Measurements from ENCODE around the gene IQSEC2.

Gene IQSEC2

DNA sequence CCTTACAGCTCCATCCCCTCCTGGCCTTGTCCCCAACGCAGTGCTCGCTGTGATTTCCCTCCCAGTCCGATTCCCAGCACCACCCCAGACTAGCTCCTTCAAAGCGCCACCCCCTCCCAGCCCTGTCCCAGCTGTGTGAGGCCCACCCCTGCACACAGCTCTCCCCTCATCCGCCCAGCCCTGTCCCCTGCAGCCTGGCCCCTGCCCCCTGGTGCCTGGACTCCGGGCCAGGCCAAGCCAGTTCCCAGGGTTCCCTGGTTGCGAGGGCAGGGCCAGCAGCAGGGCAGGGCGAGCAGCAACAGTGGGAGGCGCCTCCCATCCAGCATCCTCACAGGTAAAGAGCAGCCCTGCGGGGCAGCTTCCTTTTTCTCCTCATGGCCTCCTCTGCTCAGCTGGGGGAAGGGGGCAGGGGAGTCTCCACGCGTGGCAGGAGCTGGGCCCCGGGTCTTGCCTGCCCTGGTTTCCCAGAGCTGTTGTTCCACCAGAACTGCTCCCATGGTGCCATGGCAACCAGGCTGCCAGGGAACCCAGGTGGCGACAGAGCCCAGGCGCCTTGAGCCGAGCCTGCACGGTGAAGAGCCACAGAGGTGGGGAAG lies 24.8 kb downstream of the IQSEC2 start:
- TF ChIP-seq, protein P1, sequence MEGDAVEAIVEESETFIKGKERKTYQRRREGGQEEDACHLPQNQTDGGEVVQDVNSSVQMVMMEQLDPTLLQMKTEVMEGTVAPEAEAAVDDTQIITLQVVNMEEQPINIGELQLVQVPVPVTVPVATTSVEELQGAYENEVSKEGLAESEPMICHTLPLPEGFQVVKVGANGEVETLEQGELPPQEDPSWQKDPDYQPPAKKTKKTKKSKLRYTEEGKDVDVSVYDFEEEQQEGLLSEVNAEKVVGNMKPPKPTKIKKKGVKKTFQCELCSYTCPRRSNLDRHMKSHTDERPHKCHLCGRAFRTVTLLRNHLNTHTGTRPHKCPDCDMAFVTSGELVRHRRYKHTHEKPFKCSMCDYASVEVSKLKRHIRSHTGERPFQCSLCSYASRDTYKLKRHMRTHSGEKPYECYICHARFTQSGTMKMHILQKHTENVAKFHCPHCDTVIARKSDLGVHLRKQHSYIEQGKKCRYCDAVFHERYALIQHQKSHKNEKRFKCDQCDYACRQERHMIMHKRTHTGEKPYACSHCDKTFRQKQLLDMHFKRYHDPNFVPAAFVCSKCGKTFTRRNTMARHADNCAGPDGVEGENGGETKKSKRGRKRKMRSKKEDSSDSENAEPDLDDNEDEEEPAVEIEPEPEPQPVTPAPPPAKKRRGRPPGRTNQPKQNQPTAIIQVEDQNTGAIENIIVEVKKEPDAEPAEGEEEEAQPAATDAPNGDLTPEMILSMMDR (conservative IDR thresholded peaks at IDR 0.05; ENCODE audit: low read depth), result no peak
- no peak for DNase-seq (ENCODE audit: low spot score)
- no peak overlapping the region for H3K27ac ChIP-seq
- ChIA-PET CTCF (no interaction called here), POLR2A (ENCODE audit: low non-redundant PET) (no interaction called here)

DNA sequence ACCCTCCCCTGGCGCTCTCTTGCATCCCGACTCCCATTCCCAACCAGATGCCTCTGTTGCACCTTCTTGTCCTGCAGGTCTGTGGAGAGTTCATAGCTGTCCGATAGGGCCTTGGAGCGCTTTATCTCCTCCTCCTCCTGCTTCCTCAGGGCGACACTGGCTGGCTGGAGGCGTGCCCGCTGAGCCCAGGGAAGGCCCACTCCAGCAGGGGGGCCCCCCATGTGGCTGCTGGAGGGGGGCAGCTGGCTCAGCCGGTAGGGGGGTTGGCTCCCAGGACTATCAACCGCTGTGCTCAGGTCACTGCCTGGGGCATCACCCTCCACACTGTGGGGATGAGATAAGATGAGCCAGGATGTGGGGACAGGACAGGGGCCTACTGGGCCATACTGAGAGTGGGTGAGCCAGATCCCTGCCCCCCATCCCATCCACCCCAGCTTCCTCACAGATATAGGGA lies 25.6 kb downstream of the IQSEC2 start:
- TF ChIP-seq, protein P1 (conservative IDR thresholded peaks at IDR 0.05; ENCODE audit: low read depth), result no peak
- H3K27ac ChIP-seq, result no peak overlapping the region
- DNase-seq (ENCODE audit: low spot score), result no peak
- ChIA-PET POLR2A (ENCODE audit: low non-redundant PET) (no interaction called here), CTCF (no interaction called here)

DNA sequence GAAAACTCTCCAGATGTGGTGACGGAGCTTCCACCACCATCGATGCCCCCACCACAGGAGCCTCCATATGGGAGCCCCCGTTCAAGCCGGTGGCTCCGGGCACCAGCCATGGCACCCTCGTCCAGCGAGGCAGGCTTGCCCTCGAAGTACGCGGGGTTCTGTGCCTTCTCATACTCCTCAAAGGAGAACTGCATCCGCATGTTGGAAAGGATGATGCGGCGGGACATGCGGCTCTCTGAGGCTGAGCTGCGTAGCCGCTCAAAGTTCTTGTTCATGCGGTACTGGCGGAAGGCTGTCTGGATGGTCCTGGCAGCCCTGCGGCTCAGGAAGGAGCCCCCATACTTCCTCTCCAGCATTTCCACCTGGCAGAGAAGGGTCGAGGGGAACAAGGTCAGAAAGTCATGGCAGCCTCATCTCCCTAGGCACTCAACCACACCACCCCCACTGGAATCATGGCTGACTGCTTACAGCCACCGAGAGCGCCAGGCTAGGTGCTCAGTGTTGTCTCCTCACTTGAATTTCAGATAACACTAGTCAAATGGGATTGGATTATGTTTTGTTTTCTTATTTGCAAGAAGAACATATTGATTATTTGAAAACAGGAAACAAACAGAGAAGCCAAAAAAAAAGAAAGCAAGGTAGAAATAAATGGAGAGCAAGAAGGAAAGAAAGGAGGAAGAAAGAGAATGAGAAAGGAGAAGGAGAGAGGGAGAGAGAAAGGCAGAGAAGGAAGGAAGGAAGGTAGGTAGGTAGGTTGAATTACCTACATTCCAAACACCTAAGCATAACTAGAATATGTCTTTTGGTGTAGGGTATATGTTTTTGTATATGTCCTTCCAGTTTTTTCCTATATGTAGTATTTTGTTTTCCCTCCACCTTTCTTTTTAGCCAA lies 26.6 kb downstream of the IQSEC2 start:
- DNase-seq (ENCODE audit: low spot score), result no peak
- ChIA-PET POLR2A (ENCODE audit: low non-redundant PET) (no interaction called here), CTCF (interaction anchor here (0.6 to 0.7 kb wide), 2 partner anchors 124 to 1968 kb away, joined by 4 to 8 read pairs; no protein-coding TSS in a partner anchor)
- H3K27ac ChIP-seq, result no peak overlapping the region
- TF ChIP-seq, protein P1 (conservative IDR thresholded peaks at IDR 0.05; ENCODE audit: low read depth), result no peak

DNA sequence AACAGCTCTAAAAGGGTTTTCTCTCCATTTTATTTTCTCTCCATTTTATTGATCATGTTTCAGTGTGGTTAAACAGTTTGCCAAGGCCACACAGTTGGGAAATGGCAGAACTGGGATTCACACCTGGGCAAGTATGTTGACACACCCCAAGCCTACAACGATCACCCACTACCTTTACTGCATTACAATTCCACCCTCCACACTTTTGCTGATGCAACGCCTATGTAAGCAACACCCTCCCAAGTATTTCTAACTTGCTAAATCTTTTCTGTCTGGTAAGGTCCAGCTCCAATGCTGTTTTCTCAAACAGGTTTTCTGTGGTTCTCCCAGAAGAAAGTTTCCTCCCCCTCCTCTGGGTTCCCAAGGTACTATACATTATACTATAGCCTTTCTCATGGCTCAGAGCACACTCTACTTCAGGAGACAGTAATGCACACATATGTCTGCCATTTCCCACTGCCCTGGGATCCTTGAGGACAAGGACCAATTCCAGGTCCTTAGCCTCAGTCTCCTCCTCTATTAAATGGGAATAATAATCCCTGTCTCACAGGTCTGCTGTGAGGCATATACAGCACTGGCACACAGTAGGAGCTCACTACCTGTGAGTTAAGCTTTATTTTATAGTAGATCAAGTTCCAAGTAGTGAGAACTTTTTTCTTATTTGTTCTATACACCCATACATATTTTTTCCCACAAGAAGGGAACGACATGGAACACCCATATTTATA lies 27.9 kb downstream of the IQSEC2 start:
- no peak overlapping the region for H3K27ac ChIP-seq
- DNase-seq (ENCODE audit: low spot score), result no peak
- POLR2A ChIA-PET (ENCODE audit: low non-redundant PET), result no interaction called here
- TF ChIP-seq, protein P1 (conservative IDR thresholded peaks at IDR 0.05; ENCODE audit: low read depth), result no peak
- CTCF ChIA-PET, result no interaction called here

DNA sequence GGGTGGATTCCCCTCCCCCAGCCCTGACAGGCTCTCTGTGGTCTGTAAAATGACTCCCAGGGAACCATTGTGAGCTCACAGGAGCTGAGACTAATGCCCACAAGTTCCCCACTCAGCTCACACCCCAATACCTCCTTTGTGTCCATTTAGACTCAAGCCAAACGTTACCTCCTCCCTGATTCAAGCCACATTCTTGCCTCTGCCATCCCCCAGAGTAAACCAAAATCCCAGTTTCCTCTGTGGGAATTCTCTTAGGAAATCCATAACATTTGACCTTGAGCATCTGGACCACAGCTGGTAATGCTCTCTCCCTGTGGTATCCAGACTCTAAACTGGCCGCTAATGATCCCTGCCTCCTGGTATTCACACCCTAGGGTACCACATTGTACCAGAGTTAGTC lies 30.1 kb downstream of the IQSEC2 start:
- CTCF ChIA-PET, result no interaction called here
- no peak overlapping the region for H3K27ac ChIP-seq
- no peak for DNase-seq (ENCODE audit: low spot score)
- POLR2A ChIA-PET (ENCODE audit: low non-redundant PET), result no interaction called here
- TF ChIP-seq, protein P1 (conservative IDR thresholded peaks at IDR 0.05; ENCODE audit: low read depth), result no peak

DNA sequence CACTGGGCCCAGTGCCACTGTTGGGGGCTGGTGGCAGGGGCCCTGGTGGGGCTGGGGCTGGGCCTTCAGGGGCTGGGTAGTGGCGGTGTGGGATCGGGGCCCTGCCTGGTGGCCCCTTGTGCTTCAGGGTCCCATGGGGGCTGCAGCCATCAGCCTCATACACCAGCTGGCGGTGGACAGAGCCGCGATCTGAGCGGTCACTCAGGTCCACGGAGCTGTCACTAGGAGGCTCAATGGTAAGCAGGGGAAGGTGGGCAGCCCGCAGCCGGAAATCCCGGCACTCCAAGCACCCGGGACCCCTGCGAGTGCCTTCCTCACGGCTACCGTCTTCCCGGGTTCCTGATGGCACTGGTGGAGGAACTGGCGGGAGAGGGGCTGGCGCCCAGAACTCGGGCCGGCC lies 30.8 kb downstream of the IQSEC2 start:
- no peak for DNase-seq (ENCODE audit: low spot score)
- CTCF ChIA-PET, result interaction anchor here (0.9 kb wide), 1 partner anchor 79 kb away, joined by 3 read pairs; no protein-coding TSS in a partner anchor
- no peak overlapping the region for H3K27ac ChIP-seq
- TF ChIP-seq, protein P1 (conservative IDR thresholded peaks at IDR 0.05; ENCODE audit: low read depth), result no peak
- POLR2A ChIA-PET (ENCODE audit: low non-redundant PET), result no interaction called here

All from RWPE1 (cell line).